Stomach (tissue), 9 donors: ENCODE measurements around the gene PGC. TPM values are rescaled to one million over a fixed set of nuclear protein-coding genes. Genes with fewer than 3 reads are reported as not detected.

Experiments
- DNase-seq, 2 donors: peaks; one replicate each; pipeline versions ENCODE4 v3.0.0 to v3.0.0-alpha.2; 2013 to 2019
- H3K27ac ChIP-seq, 5 donors: fragments of 200-600 bp in 4 of 5; sonication (generic) in 4 of 5; one replicate each; pipeline ENCODE4 v1.5.1; 2013 to 2019; ENCODE audit warnings: mild to moderate bottlenecking in 1 of 5, moderate library complexity in 1 of 5
- H3K27me3 ChIP-seq, 3 donors: fragments of 200-600 bp; sonication (generic); one replicate each; pipeline ENCODE4 v1.5.1; 2017 to 2019; ENCODE audit warnings: mixed run types in 1 of 3
- H3K36me3 ChIP-seq, 4 donors: fragments of 200-600 bp; sonication (generic); 1 replicate in 3 of 4; 2 replicates in 1 of 4; pipeline ENCODE4 v1.5.1; 2016 to 2019
- H3K4me1 ChIP-seq, 4 donors: fragments of 200-600 bp; sonication (generic); one replicate each; pipeline ENCODE4 v1.5.1; 2016 to 2019
- H3K4me3 ChIP-seq, 4 donors: fragments of 200-600 bp; sonication (generic) in 3 of 4; one replicate each; pipeline ENCODE4 v1.5.1; 2016 to 2019; ENCODE audit warnings: mild to moderate bottlenecking in 1 of 4
- H3K9me3 ChIP-seq, 4 donors: fragments of 200-600 bp; sonication (generic); one replicate each; pipeline ENCODE4 v1.5.1; 2016 to 2019
- CTCF ChIP-seq, 7 experiments: fragments of 450-650 bp in 4 of 7; fragments of 200-600 bp in 3 of 7; sonication (generic) in 3 of 7; IDR thresholded peaks; one replicate each; pipeline ENCODE4 v1.5.1; 2016 to 2019; ENCODE audit warnings: antibody characterized with exemption in 7 of 7, control low read depth in 2 of 7, mild to moderate bottlenecking in 1 of 7
- EP300 ChIP-seq: sonication (generic); formaldehyde crosslinking; IDR thresholded peaks from one replicate; pipeline ENCODE4 v1.6.1; 2017; ENCODE audit warnings: antibody characterized with exemption
- POLR2A ChIP-seq, 4 donors: fragments of 450-650 bp; IDR thresholded peaks; one replicate each; pipeline ENCODE4 v1.6.1; 2016; ENCODE audit warnings: antibody characterized with exemption in 4 of 4, control low read depth in 2 of 4, mild to moderate bottlenecking in 1 of 4, moderate library complexity in 1 of 4
- POLR2AphosphoS5 ChIP-seq, 3 donors: sonication (generic); formaldehyde crosslinking; IDR thresholded peaks; one replicate each; pipeline ENCODE4 v1.6.1; 2016; ENCODE audit warnings: antibody characterized with exemption in 3 of 3
- WGBS, 5 donors: extraction: QIAGEN DNeasy Blood & Tissue Kit in 3 of 5; methylation state at CpG; one replicate each; pipeline versions ENCODE4 v1.1.5 to v1.1.7; 2013 to 2018; 5-methylcytosine and 5-hydroxymethylcytosine counted together
- intact Hi-C: fragments of 100-400 bp; cut with DNase I; formaldehyde crosslinking; loops from one replicate; pipeline ENCODE4 v1.15.1; 2023; ENCODE audit warnings: low total_unique reads
- polyA plus RNA-seq, 3 donors: library from polyadenylated mRNA; stranded (reverse); fragments of 200-250 nt; gene quantifications; one replicate each; pipeline ENCODE4 v1.2.3, GENCODE V29; 2013
- total RNA-seq, 5 donors: library from RNA; depleted of rRNA; stranded (reverse); fragments of >200 nt; gene quantifications; one replicate each; pipeline versions ENCODE4 v1.1.0 to v1.2.3, GENCODE V29; 2014 to 2016
- donor health status: healthy with polysubstance abuse.
- donor health status: Bipolar disorder and iron deficiency.
- donor health status: healthy.

PGC gene
- total and polyA plus RNA-seq, 8 donors, result 101 to 48,206 (median 8,210) TPM

GRCh38 chr6:41720262-41720620 lies 27.0 kb downstream of the PGC start:
- intact Hi-C loops, result no loop called here
- no peak overlapping the region for H3K27ac ChIP-seq
- H3K4me3 ChIP-seq, result no peak overlapping the region
- DNase-seq, result no peak
- TF ChIP-seq CTCF (IDR thresholded peaks at IDR 0.05) (no peak), EP300 (no peak), POLR2AphosphoS5 (IDR thresholded peaks at IDR 0.05) (no peak), POLR2A (IDR thresholded peaks at IDR 0.05) (no peak)
- H3K27me3 ChIP-seq, result no peaks in the 10 kb centered on the region
- no peaks in the 10 kb centered on the region for H3K36me3 ChIP-seq
- H3K4me1 ChIP-seq, result peaks cover 40 to 86% (median 57%) of the 10 kb centered on the region in 4 donors
- 80 to 100% (median 88%) methylated on average over 2 to 3 of the region's 3 CpGs for whole genome bisulfite sequencing, 5 donors
- no peaks in the 10 kb centered on the region for H3K9me3 ChIP-seq

GRCh38 chr6:41719436-41720261 lies 27.5 kb downstream of the PGC start:
- Histone ChIP-seq H3K27ac (no peak overlapping the region), H3K4me3 (no peak overlapping the region), H3K27me3 (no peaks in the 10 kb centered on the region), H3K4me1 (peaks cover 36 to 86% (median 57%) of the 10 kb centered on the region in 4 donors), H3K36me3 (no peaks in the 10 kb centered on the region), H3K9me3 (no peaks in the 10 kb centered on the region)
- DNase-seq, result no peak
- 56 to 91% (median 78%) methylated on average over 7 of the region's 7 CpGs for WGBS, 5 donors
- intact Hi-C loops, result no loop called here
- no peak for TF ChIP-seq EP300
- TF ChIP-seq POLR2AphosphoS5 (IDR thresholded peaks at IDR 0.05), result no peak
- no peak for TF ChIP-seq POLR2A (IDR thresholded peaks at IDR 0.05)
- TF ChIP-seq CTCF (IDR thresholded peaks at IDR 0.05), result no peak

GRCh38 chr6:41718828-41719227 lies 28.4 kb downstream of the PGC start:
- no peak for DNase-seq
- 78 to 93% (median 91%) methylated on average over 5 of the region's 5 CpGs for WGBS, 5 donors
- TF ChIP-seq CTCF (IDR thresholded peaks at IDR 0.05), result no peak
- no peak for TF ChIP-seq POLR2AphosphoS5 (IDR thresholded peaks at IDR 0.05)
- no peak for TF ChIP-seq EP300
- no peak for TF ChIP-seq POLR2A (IDR thresholded peaks at IDR 0.05)
- Histone ChIP-seq H3K4me1 (peaks cover 33 to 86% (median 58%) of the 10 kb centered on the region in 4 donors), H3K27ac (no peak overlapping the region), H3K9me3 (no peaks in the 10 kb centered on the region), H3K36me3 (no peaks in the 10 kb centered on the region), H3K27me3 (no peaks in the 10 kb centered on the region), H3K4me3 (no peak overlapping the region)
- intact Hi-C loops, result no loop called here

- no peak for TF ChIP-seq EP300
- no peak for TF ChIP-seq POLR2A (IDR thresholded peaks at IDR 0.05)
- no peak for TF ChIP-seq POLR2AphosphoS5 (IDR thresholded peaks at IDR 0.05)
- TF ChIP-seq CTCF (IDR thresholded peaks at IDR 0.05), result no peak
- Histone ChIP-seq H3K27me3 (no peaks in the 10 kb centered on the region), H3K4me1 (peaks cover 36 to 86% (median 60%) of the 10 kb centered on the region in 4 donors), H3K27ac (peak overlapping the region in 1 of 5 donors; percentile 33), H3K4me3 (no peak overlapping the region), H3K9me3 (no peaks in the 10 kb centered on the region), H3K36me3 (no peaks in the 10 kb centered on the region)
- intact Hi-C loops, result no loop called here
- DNase-seq, result no peak
- 81 to 86% (median 84%) methylated on average over 1 of the region's 1 CpG for WGBS, 5 donors
These were observed 29.8 kb downstream of the PGC start for GRCh38 chr6:41717392-41717736.
